Activated CD4-positive, alpha-beta T cell treated with anti-CD3 and anti-CD28 coated beads, Interleukin-2, amount 50 U/mL, for 16 hours (primary cell): ENCODE measurements around the gene PCNT.
A peak's percentile ranks its signal among the peaks of the same experiment; 100 is the strongest.
"Not testable (repeated sequence)": the region's sequence is repeated elsewhere in the genome, so short reads cannot be mapped to it uniquely, and the experiment has no call there.

Source experiments
- DNase-seq: peaks from one replicate; pipeline ENCODE4 v3.0.0-alpha.2; 2020

The PCNT gene

GRCh38 chr21:46304955-46305354 lies 19.0 kb upstream of the PCNT start:
- no peak for DNase-seq

GRCh38 chr21:46307625-46308024 lies 16.3 kb upstream of the PCNT start:
- no peak for DNase-seq

- DNase-seq: no peak
Observed at GRCh38 chr21:46308431-46308830, 15.5 kb upstream of the PCNT start.

- DNase-seq: not testable (repeated sequence)
Observed at GRCh38 chr21:46310260-46310659, 13.7 kb upstream of the PCNT start.

- DNase-seq: no peak
Observed at GRCh38 chr21:46311568-46311967, 12.4 kb upstream of the PCNT start.

GRCh38 chr21:46312949-46313348 lies 11.0 kb upstream of the PCNT start:
- no peak for DNase-seq

GRCh38 chr21:46314441-46315020 lies 9.4 kb upstream of the PCNT start:
- DNase-seq: no peak

GRCh38 chr21:46316708-46317324 lies 7.1 kb upstream of the PCNT start:
- DNase-seq: no peak

- DNase-seq: no peak
Observed at GRCh38 chr21:46317710-46318463, 6.1 kb upstream of the PCNT start.

GRCh38 chr21:46318464-46318845 lies 5.5 kb upstream of the PCNT start:
- DNase-seq: no peak

- no peak for DNase-seq
Observed at GRCh38 chr21:46319186-46319585, 4.8 kb upstream of the PCNT start.

- no peak for DNase-seq
Observed at GRCh38 chr21:46320331-46320801, 3.6 kb upstream of the PCNT start.

GRCh38 chr21:46322351-46323226 lies 1.4 kb upstream of the PCNT start:
- DNase-seq: peak; percentile 23

GRCh38 chr21:46323227-46323709 lies 688 bp upstream of the PCNT start:
- DNase-seq: peak; percentile 8

GRCh38 chr21:46324390-46325072 lies 575 bp downstream of the PCNT start:
- DNase-seq: peak; percentile 88

GRCh38 chr21:46325073-46325912 lies 1.3 kb downstream of the PCNT start:
- DNase-seq: peak; percentile 52

- no peak for DNase-seq
Observed at GRCh38 chr21:46326110-46326703, 2.3 kb downstream of the PCNT start.

- no peak for DNase-seq
Observed at GRCh38 chr21:46327711-46328110, 3.8 kb downstream of the PCNT start.

- DNase-seq: no peak
Observed at GRCh38 chr21:46328151-46328550, 4.2 kb downstream of the PCNT start.

- DNase-seq: no peak
Observed at GRCh38 chr21:46329796-46330195, 5.8 kb downstream of the PCNT start.
